NB4 (cell line): ENCODE results near the gene NOVA2.
A peak's percentile ranks its signal among the peaks of the same experiment; 100 is the strongest.

Experiments used
- POLR2A ChIP-seq: IDR thresholded peaks from 2 replicates; pipeline ENCODE4 v1.6.1; 2011; ENCODE audit warnings: mild to moderate bottlenecking; ENCODE audit not compliant: insufficient read length; ENCODE audit errors: extremely low read depth
- TF ChIP-seq, protein P1 (sequence below): IDR thresholded peaks from one replicate; pipeline ENCODE4 v1.5.1; 2012; ENCODE audit warnings: low read depth, low read length
- TF ChIP-seq, protein P2 (sequence below): IDR thresholded peaks from 2 replicates; pipeline ENCODE4 v1.6.1; 2011; ENCODE audit warnings: low read depth, low read length

DNA sequence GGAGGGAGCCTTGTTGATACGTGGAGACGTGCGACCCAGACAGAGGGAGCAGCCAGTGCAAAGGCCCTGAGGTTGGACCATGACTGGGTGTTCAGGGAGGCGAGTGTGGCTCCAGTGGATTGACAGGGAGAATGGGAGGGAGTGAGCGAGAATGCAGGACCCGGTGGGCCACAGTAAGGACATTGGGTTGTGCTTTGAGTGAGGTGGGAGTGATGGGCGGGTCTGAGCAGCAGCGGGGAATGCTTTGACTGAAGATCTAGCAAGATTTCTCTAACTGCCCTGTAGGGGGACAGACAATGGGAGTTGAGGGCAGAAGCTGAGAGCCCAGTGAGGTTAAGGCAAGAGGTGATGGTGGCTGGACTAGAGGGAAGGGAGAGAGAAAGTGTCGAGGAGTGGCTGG lies 51.4 kb downstream of the NOVA2 start:
- TF ChIP-seq, protein P1, sequence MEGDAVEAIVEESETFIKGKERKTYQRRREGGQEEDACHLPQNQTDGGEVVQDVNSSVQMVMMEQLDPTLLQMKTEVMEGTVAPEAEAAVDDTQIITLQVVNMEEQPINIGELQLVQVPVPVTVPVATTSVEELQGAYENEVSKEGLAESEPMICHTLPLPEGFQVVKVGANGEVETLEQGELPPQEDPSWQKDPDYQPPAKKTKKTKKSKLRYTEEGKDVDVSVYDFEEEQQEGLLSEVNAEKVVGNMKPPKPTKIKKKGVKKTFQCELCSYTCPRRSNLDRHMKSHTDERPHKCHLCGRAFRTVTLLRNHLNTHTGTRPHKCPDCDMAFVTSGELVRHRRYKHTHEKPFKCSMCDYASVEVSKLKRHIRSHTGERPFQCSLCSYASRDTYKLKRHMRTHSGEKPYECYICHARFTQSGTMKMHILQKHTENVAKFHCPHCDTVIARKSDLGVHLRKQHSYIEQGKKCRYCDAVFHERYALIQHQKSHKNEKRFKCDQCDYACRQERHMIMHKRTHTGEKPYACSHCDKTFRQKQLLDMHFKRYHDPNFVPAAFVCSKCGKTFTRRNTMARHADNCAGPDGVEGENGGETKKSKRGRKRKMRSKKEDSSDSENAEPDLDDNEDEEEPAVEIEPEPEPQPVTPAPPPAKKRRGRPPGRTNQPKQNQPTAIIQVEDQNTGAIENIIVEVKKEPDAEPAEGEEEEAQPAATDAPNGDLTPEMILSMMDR, result peak; percentile 62
- TF ChIP-seq, protein P2, sequence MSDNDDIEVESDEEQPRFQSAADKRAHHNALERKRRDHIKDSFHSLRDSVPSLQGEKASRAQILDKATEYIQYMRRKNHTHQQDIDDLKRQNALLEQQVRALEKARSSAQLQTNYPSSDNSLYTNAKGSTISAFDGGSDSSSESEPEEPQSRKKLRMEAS, result no peak
- no peak for TF ChIP-seq POLR2A
